GM19455 (cell line): ENCODE measurements around the gene LRRC14B.

ENCODE experiments used
- ATAC-seq: cut with Tn5 transposase; IDR thresholded peaks from one replicate; pipeline ENCODE4 v1.9.1; 2021; ENCODE audit not compliant: unreplicated experiment

Gene LRRC14B

GRCh38 chr5:191036-191948 is at the start of gene LRRC14B:
TSS of gene LRRC14B (plus strand) at chr5:191495. CDS start at chr5:191539, 44 bp downstream.
- ATAC-seq = peak; percentile 33

GRCh38 chr5:141761-142160 is 49.5 kb upstream of the LRRC14B start:
- no peak for ATAC-seq

DNA sequence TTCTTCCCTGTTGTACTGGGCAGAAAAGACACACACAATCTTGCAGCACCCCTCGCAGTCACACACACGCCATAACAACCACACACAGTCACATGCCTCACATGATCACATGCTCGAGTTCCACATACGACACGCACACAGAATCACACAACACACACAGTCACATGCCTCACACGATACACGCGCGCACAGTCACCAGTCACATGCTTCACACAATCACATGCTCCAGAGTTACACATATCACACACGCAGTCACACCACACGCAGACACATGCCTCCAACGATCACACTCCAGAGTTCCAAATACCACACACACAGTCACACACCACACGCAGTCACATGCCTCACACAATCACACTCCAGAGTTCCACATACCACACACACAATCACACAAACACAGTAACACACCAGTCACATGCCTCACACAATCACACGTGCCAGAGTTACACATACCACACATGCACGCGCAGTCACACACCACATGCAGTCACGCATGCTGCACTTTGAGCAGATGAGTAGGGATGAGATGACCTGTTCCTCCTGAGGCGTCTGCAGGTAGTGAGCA is 49.0 kb upstream of the LRRC14B start:
- ATAC-seq = no peak

- ATAC-seq = no peak
Observed at GRCh38 chr5:143041-143440, 48.3 kb upstream of the LRRC14B start.

- no peak for ATAC-seq
Observed at GRCh38 chr5:144941-145340, 46.4 kb upstream of the LRRC14B start.

DNA sequence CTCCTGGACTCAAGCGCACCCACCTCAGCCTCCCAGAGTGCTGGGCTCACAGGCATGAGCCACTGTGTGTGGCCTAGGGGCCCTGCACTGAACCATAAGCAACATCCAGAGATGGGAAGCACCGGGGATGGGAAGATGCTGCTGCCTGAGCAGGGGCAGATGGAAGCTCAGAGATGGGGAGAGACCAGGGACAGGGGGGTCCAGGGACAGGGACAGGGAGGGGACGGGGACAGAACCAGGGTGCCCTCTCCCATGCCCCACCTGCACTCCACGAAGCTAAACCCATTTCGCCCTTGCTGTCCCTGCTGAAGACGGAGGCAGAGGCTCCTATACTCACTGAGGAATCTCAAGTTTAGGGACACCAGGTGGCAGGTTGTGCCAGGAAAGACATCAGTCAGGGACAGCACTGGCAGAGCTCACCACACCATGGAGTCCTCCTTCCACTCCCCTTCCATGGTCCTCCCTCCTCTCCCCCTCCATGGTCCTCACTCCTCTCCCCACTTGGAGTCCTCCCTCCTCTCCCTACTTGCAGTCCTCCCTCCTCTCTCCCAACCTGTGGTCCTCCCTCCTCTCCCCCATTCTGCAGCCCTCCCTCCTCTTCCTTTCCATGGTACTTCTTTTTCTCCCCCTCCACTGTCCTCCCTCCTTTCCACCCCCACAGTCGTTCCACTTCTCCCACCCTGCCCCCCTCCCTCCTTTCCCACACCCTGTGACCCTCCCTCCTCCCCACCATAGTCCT is 45.5 kb upstream of the LRRC14B start:
- no peak for ATAC-seq

DNA sequence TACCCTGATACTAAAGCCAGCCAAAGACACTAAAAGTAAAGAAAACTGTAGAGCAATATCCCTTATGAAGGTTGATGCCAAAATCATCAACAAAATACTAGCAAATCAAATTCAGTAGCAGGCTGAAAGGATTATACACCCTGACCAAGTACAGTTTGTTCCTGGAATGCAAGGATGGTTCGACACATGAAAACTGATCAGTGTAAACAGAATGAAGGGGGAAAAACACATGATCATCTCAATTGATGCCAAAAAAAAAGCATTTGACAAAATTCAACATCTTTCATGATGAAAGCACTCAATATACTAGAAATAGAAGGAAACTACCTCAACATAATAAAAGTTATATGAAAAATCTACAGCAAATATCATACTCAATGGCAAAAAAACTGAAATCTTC is 43.5 kb upstream of the LRRC14B start:
- ATAC-seq = no peak

DNA sequence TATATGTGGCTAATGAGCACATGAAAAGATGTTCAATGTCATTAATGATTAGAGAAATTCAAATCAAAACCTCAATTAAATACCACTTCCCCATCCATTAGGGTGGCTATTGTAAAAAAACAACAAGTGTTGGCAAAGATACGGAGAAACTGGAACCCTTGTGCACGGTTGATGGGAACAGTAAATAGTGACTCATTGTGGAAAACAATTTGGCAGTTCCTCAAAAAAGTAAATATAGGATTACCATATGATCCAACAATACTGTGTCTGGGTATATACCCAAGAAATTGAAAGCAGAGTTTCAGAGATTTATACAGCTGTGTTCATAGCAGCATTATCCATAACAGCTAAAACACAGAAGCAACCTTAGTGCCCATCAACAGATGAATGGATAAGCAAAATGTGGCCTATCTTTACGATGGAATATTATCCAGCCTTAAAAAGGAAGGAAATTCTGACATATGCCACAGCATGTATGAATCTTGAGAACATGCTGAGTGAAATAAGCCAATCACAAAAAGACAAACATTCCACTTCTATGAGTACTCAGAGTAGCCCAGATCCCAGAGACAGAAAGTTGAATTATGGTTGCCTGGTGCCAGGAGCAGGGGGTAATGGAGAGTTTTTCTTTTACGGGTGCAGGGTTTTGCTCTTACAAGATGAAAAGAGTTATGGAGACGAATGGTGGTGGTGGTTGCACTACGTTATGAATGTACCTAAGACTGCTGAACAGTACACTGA is 41.4 kb upstream of the LRRC14B start:
- no peak for ATAC-seq

DNA sequence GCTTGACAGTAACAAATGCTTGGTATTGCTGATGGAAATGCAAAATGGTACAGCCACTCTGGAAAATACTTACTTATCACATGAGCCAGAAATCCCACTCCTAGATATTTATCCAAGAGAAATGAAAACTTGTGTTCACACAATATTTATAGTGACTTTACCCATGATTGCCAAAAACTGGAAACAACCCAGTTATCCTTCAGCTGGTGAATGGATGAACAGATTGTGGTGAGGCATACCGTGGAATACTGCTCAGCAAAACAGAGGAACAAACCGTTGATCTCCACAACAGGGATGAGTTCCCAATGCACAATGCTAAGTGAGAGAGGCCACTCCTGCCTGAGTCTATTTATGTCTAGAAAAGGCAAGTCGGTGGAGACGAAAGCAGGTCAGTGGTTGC is 40.5 kb upstream of the LRRC14B start:
- ATAC-seq = no peak

DNA sequence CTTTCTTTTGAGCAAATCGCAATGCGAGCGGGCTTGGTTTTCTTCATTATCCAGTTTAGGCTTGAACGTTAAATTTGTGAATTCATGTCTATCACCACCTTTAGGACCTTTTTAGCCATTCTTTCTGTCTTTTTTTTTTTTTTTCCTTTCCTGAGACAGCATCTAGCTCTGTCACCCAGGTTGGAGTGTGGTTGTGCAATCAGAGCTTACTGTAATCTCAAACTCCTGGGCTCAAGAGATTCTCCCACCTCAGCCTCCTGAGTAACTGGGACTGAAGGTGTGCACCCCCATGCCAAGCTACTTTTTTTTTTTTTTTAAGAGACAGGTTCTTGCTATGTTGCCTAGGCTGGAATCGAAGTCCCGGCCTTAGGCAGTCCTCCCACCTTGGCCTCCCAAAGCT is 39.2 kb upstream of the LRRC14B start:
- no peak for ATAC-seq

DNA sequence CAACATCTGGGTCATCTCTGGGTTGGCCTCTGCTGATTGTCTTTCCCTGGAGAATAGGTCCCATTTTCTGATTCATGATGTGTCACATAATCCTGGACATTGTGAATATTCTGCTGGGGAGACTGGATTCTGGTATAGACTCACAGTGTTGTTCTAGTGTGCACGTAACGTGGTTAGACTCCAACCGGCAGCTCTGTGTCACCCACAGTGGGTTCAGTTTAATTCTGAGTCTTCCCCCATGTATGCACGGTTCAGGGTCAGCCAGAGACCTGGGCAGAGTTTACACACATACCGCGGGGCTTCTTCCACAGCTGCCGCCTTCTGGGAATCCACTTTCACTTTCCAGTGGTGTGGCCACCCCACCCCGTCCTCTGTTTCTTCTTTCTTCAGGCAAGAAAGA is 38.0 kb upstream of the LRRC14B start:
- ATAC-seq = no peak

DNA sequence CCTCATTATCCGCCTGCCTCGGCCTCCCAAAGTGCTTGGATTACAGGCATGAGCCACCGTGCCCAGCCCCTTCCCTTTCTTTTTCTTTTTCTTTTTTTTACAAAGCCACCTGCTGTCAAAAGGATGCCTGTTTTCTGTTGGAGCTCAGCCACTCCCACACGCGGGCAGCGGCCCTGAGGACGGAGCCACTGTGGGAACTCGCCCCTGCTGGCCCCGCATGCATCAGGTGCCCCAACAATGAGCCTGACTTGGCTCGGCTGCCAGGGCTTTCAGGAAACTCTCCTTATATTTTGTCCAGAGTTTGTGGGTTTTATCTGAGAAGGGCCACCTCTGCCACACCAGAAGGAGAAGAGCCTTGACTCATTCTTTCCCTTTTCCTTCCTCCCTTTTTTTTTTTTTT is 37.1 kb upstream of the LRRC14B start:
- no peak for ATAC-seq

GRCh38 chr5:154826-155225 is 36.5 kb upstream of the LRRC14B start:
- no peak for ATAC-seq

GRCh38 chr5:155651-156410 is 35.5 kb upstream of the LRRC14B start:
- ATAC-seq = no peak

DNA sequence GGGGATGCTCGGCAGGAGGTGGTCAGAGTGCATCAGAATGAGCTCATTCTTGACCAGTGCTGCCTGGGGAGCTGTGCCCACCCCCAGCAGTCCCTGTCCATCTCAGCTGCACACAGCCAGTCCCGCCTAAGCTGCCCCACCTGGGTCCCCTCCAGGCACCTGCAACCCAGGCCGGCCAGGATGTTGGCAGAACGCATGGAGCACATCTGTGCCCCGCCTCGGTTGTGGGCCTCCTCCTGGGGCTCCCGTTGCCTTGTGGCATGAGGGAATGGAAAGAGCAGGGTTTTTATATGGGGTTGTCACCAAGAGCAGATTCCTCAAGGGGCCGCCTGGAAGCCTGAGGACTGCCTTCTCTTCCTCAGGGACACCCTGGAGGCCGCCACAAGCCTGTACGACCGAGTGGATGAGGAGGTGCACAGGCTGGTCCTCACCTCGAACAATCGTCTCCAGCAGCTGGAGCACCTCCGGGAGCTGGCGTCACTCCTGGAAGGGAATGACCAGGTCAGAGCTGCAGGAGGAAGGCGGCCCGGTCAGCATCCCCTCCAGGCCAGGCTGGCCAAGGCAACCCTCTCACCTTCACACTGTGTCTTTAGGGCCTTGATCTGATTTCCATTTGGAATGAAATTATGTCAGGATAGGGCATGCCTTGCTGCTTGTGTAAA is 34.8 kb upstream of the LRRC14B start:
- ATAC-seq = no peak

DNA sequence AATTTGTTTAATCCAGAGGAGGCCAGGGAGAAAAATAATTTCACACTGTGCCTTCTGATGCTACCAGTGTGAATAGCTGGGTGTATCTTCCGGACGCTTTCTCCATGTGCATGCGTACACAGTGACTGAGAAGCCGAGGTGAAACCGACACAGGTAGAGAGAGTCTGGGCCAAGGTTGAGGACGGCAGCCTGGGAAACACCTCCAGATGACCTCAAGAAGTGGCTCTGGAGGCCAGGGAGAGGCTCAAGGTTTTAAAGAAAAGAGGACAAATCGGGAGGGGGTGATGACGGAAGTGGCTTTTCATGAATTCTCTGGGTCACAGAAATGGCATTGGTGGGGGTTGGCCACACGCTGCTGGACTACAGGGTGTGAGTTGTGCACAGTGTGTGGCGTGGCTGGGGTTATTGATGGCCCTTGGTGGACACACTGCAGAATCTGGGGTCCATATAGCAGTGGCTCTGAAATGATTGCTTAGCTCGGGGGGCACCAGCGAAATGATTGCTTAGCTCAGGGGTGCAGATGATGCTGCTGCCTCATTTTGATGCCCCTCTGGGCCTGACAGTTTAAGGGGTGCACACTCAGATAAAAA is 34.1 kb upstream of the LRRC14B start:
- no peak for ATAC-seq

DNA sequence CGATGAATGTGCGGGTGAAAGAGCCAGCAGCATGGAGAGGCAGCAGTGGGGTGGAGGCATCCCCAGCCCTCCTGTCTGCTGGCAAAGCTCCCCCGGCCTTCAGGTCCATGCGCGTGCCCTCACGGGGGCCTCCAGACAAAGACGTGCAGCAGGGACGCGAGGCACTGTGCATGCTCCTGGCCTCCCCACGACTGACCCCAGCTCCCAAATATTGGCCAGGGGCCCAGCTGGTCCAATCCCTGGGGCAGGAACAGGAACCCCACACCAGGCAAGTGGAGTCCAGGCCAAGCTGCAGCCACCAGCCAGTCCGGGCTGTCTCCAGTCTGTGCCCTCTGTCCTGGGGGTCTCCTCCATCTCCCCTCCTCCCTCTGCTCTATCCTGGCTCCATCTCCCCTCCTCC is 33.5 kb upstream of the LRRC14B start:
- ATAC-seq = no peak

DNA sequence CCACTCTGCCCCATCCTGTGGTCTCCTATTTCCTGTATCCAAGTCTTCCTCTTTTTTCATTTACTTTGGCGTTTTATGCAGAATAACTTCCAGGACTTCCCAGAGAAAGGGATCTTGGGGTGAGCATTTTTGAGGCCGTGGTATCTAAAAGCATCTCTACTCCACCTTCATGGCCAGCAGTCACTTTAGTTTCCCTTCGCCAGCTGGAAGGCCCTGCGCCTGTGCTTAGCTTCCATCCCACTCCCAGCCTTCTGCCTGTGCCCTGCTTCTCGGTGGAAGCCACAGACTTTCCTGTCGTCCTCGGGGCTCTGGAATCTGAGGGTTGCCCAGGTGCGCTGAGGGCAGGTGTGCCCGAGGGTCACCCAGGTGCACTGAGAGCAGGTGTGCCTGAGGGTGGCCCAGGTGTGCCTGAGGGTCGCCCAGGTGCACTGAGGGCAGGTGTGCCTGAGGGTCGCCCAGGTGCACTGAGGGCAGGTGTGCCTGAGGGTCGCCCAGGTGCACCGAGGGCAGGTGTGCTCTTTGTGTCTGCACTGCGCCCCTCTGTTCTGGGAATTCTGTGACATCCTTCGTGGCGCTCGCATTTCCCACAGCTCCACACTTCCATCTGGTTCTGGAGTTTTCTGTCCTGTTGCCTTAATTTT is 32.4 kb upstream of the LRRC14B start:
- ATAC-seq = no peak
